Glomerular endothelial cell (primary cell): ENCODE measurements around the gene MRPS31. TPM values are rescaled to one million over a fixed set of nuclear protein-coding genes. Genes with fewer than 3 reads are reported as not detected.

ENCODE experiments used
- total RNA-seq: library from RNA; depleted of rRNA; stranded (reverse); fragments of >200 nt; gene quantifications from 2 replicates; pipeline ENCODE4 v1.2.3, GENCODE V29; 2015

The MRPS31 gene
- total RNA-seq, 1 donor from 2014 or later = 13.1 TPM

Other genes starting within 250 kb of the MRPS31 start
- gene FOXO1, start 104.5 kb downstream of the MRPS31 start, total RNA-seq = 33.7 and 68.3 TPM in 2 replicates
- 10.0 and 17.8 TPM in 2 replicates for gene SLC25A15, start 18.4 kb upstream of the MRPS31 start, total RNA-seq
- 63.6 and 65.6 TPM in 2 replicates for gene ELF1, start 248.1 kb upstream of the MRPS31 start, total RNA-seq